ENCODE data around the gene PRCC.

Gene PRCC

GRCh38 chr1:156765666-156766065, 1.7 kb upstream of the PRCC start:
- DNase-seq = no peak

- DNase-seq = no peak
These were observed 836 bp upstream of the PRCC start for GRCh38 chr1:156766298-156767100.

- DNase-seq = peak; percentile 36
These were observed 707 bp downstream of the PRCC start for GRCh38 chr1:156767879-156768604.

GRCh38 chr1:156768610-156769295, 1.4 kb downstream of the PRCC start:
- DNase-seq = no peak

- DNase-seq = no peak
These were observed 4.9 kb downstream of the PRCC start for GRCh38 chr1:156772222-156772621.

GRCh38 chr1:156772728-156773497, 5.6 kb downstream of the PRCC start:
- DNase-seq = no peak

GRCh38 chr1:156773607-156774006, 6.3 kb downstream of the PRCC start:
- DNase-seq = no peak

- DNase-seq = no peak
These were observed 8.5 kb downstream of the PRCC start for GRCh38 chr1:156775799-156776198.

GRCh38 chr1:156776942-156777341, 9.6 kb downstream of the PRCC start:
- no peak for DNase-seq

GRCh38 chr1:156777573-156777972, 10.2 kb downstream of the PRCC start:
- DNase-seq = no peak

GRCh38 chr1:156781585-156782186, 14.4 kb downstream of the PRCC start:
- no peak for DNase-seq

GRCh38 chr1:156785458-156785857, 18.1 kb downstream of the PRCC start:
- DNase-seq = no peak

GRCh38 chr1:156786640-156787039, 19.3 kb downstream of the PRCC start:
- DNase-seq = no peak

GRCh38 chr1:156788136-156788535, 20.8 kb downstream of the PRCC start:
- no peak for DNase-seq

GRCh38 chr1:156789621-156790318, 22.4 kb downstream of the PRCC start:
- DNase-seq = no peak

- DNase-seq = no peak
These were observed 27.4 kb downstream of the PRCC start for GRCh38 chr1:156794506-156795373.

GRCh38 chr1:156795374-156795733, 28.0 kb downstream of the PRCC start:
- DNase-seq = no peak

GRCh38 chr1:156795787-156796186, 28.5 kb downstream of the PRCC start:
- DNase-seq = no peak

GRCh38 chr1:156796340-156797097, 29.2 kb downstream of the PRCC start:
- DNase-seq = no peak

Data from effector CD4-positive, alpha-beta T cell (primary cell).